A375 (cell line): Measurements from ENCODE around the gene RHPN2. TPM values are rescaled to one million over a fixed set of nuclear protein-coding genes. Genes with fewer than 3 reads are reported as not detected.

Source experiments
- small RNA-seq: library from RNA; depleted of rRNA; stranded (forward); fragments of <200 nt; gene quantifications from one replicate; pipeline ENCODE3, GENCODE V24; 2014
- total RNA-seq: library from RNA; depleted of rRNA; stranded (reverse); fragments of >200 nt; shearing (Covaris generic); gene quantifications from 2 replicates; pipeline ENCODE4 v1.2.3, GENCODE V29; 2014; rRNA removed

The RHPN2 gene
- 13.7 and 14.8 TPM in 2 replicates for total RNA-seq

GRCh38 chr19:33064792-33065550, at the start of gene RHPN2:
Gene RHPN2 (minus strand): TSS chr19:33064888. CDS start chr19:33064852, 36 bp downstream.

GRCh38 chr19:33080761-33081681, 16.3 kb upstream of the RHPN2 start, which contains the start of gene GPATCH1:
Gene GPATCH1 (plus strand): TSS chr19:33081181. CDS start chr19:33081194, 13 bp downstream.

GRCh38 chr19:32971715-32972540, 92.8 kb downstream of the RHPN2 start, which contains the start of the genes CEP89 and FAAP24:
Gene CEP89 (minus strand): TSS chr19:32971958. CDS start chr19:32971874, 84 bp downstream.
Gene FAAP24 (plus strand): TSS chr19:32972242. CDS start chr19:32973197, 955 bp downstream.

Small RNA genes lying within 50 kb of the gene (small RNA-seq; reads per million reads assigned to genes)
- gene AC008521.1 (not detected), gene AC008521.2 (not detected)

Other genes with a start within 250 kb of the RHPN2 start
- gene SLC7A9, start 195.1 kb downstream of the RHPN2 start, total RNA-seq, result not detected in 2 replicates
- 12.4 and 12.8 TPM in 2 replicates for gene CEP89, start 92.9 kb downstream of the RHPN2 start, total RNA-seq
- gene FAAP24, start 92.6 kb downstream of the RHPN2 start, total RNA-seq, result 5.0 and 5.7 TPM in 2 replicates
- 5.3 and 8.0 TPM in 2 replicates for gene GPATCH1, start 16.3 kb upstream of the RHPN2 start, total RNA-seq
- not detected in 2 replicates for gene WDR88, start 67.2 kb upstream of the RHPN2 start, total RNA-seq
- gene LRP3, start 129.4 kb upstream of the RHPN2 start, total RNA-seq, result 2.6 TPM in 2 replicates
- gene SLC7A10, start 161.0 kb upstream of the RHPN2 start, total RNA-seq, result not detected in 2 replicates
- 1.1 and 1.9 TPM in 2 replicates for gene CEBPA, start 237.6 kb upstream of the RHPN2 start, total RNA-seq